A673 (cell line): ENCODE results near the gene SHROOM2.

Experiments used
- EZH2 ChIP-seq: fragments of 200-600 bp; sonication (generic); IDR thresholded peaks from 2 replicates; pipeline ENCODE4 v1.6.1; 2017; ENCODE audit warnings: borderline replicate concordance, low read depth, mild to moderate bottlenecking, mixed read lengths, antibody characterized with exemption, low read length; ENCODE audit not compliant: poor library complexity, severe bottlenecking
- TF ChIP-seq, protein P1 (sequence below): fragments of 300-800, 200-600 bp; sonication (generic); conservative IDR thresholded peaks from 2 replicates; pipeline ENCODE4 v1.5.1; 2017; ENCODE audit warnings: low read depth, mild to moderate bottlenecking, antibody characterized with exemption, low read length, moderate library complexity, mixed read lengths

DNA sequence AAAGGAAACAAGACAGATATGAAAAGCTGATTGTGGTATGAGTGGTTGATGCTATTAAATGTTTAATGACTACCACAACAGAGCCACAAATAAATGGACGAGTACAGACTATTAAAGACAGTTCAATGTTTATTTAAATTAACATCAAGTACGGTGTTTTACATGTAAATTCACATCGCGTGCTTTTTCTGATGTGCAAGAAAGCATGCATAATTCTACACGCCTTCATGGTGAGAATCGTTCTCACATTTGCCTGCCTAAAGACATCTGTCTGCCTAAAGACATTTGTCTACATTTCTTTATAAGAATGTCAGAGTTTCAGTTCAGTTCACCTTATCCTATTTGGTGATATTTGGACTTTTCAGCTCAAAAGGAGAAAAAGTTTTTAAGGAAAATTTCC is 13.3 kb upstream of the SHROOM2 start:
- TF ChIP-seq, protein P1, sequence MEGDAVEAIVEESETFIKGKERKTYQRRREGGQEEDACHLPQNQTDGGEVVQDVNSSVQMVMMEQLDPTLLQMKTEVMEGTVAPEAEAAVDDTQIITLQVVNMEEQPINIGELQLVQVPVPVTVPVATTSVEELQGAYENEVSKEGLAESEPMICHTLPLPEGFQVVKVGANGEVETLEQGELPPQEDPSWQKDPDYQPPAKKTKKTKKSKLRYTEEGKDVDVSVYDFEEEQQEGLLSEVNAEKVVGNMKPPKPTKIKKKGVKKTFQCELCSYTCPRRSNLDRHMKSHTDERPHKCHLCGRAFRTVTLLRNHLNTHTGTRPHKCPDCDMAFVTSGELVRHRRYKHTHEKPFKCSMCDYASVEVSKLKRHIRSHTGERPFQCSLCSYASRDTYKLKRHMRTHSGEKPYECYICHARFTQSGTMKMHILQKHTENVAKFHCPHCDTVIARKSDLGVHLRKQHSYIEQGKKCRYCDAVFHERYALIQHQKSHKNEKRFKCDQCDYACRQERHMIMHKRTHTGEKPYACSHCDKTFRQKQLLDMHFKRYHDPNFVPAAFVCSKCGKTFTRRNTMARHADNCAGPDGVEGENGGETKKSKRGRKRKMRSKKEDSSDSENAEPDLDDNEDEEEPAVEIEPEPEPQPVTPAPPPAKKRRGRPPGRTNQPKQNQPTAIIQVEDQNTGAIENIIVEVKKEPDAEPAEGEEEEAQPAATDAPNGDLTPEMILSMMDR, result no peak
- TF ChIP-seq EZH2, result no peak
